Panc1 (cell line): ENCODE measurements around the gene SND1.

Experiments
- CTCF ChIP-seq: fragments of 450-650 bp; IDR thresholded peaks from 2 replicates; pipeline ENCODE4 v1.5.1; 2017; ENCODE audit warnings: mild to moderate bottlenecking
- REST ChIP-seq, 2 experiments: IDR thresholded peaks; 2 replicates each; pipeline ENCODE4 v1.6.1; 2011 to 2012; ENCODE audit warnings: low read depth in 2 of 2, control low read depth in 1 of 2, low read length in 1 of 2, mild to moderate bottlenecking in 1 of 2, moderate library complexity in 1 of 2; ENCODE audit not compliant: insufficient read depth in 1 of 2

- TF ChIP-seq CTCF (no peak), REST (IDR thresholded peaks at IDR 0.05; ENCODE audit: insufficient read depth in 1 of 2, low read depth in 2 of 2, low read length in 1 of 2) (no peak)
These were observed 388.2 kb downstream of the SND1 start for GRCh38 chr7:128040205-128040604.
